ENCODE data around the gene LRTM2. TPM values are rescaled to one million over a fixed set of nuclear protein-coding genes. Genes with fewer than 3 reads are reported as not detected.

Gene LRTM2
- total RNA-seq, 1 experiment from 2014 or later: not detected

GRCh38 chr12:1842905-1843640 lies 22.7 kb downstream of the LRTM2 start:
- CTCF ChIA-PET: no interaction called here
- no TSS peak for BruUV-seq (replicated peaks)
- ATAC-seq (no peak), DNase-seq (ENCODE audit: low read depth, low spot score) (no peak)
- Histone ChIP-seq H3K27me3 (ENCODE audit: control insufficient read depth, insufficient read depth, low read length) (no peaks in the 10 kb centered on the region), H3K9me3 (ENCODE audit: control insufficient read depth, insufficient read depth, low read depth, low read length) (no peaks in the 10 kb centered on the region), H3K4me3 (ENCODE audit: low read depth in 2 of 2, low read length in 2 of 2) (no peak overlapping the region), H3K36me3 (ENCODE audit: control insufficient read depth, insufficient read depth, low read length) (no peaks in the 10 kb centered on the region), H3K4me1 (ENCODE audit: control insufficient read depth, insufficient read depth, low read length) (no peaks in the 10 kb centered on the region), H3K27ac (ENCODE audit: low read length) (no peak overlapping the region)
- intact Hi-C loops (cut with micrococcal nuclease; ENCODE audit: unreplicated experiment) (no loop called here), in situ Hi-C loops (cut with HindIII; ENCODE audit: low pct_unique_long_range_greater_than_20kb, low sequenced_read_pairs) (no loop called here)
- POLR2A ChIA-PET: no interaction called here
- TF ChIP-seq CTCF (IDR thresholded peaks at IDR 0.05) (no peak), TCF7L2 (IDR thresholded peaks at IDR 0.05; ENCODE audit: low read depth, low read length) (no peak), POLR2AphosphoS5 (IDR thresholded peaks at IDR 0.05; ENCODE audit: low read depth, low read length) (no peak), REST (IDR thresholded peaks at IDR 0.05; ENCODE audit: insufficient read depth in 1 of 2, low read depth in 2 of 2, low read length in 1 of 2) (no peak), SIN3A (IDR thresholded peaks at IDR 0.05; ENCODE audit: borderline replicate concordance, insufficient read depth, low read depth, low read length) (no peak)

GRCh38 chr12:1843641-1844005 lies 23.3 kb downstream of the LRTM2 start:
- no peaks in the 10 kb centered on the region for H3K27me3 ChIP-seq (ENCODE audit: control insufficient read depth, insufficient read depth, low read length)
- TF ChIP-seq SIN3A (IDR thresholded peaks at IDR 0.05; ENCODE audit: borderline replicate concordance, insufficient read depth, low read depth, low read length) (no peak), POLR2AphosphoS5 (IDR thresholded peaks at IDR 0.05; ENCODE audit: low read depth, low read length) (no peak), REST (IDR thresholded peaks at IDR 0.05; ENCODE audit: insufficient read depth in 1 of 2, low read depth in 2 of 2, low read length in 1 of 2) (no peak), TCF7L2 (IDR thresholded peaks at IDR 0.05; ENCODE audit: low read depth, low read length) (no peak), CTCF (IDR thresholded peaks at IDR 0.05) (no peak)
- H3K4me3 ChIP-seq (ENCODE audit: low read depth in 2 of 2, low read length in 2 of 2): no peak overlapping the region
- no peak for ATAC-seq
- no peaks in the 10 kb centered on the region for H3K36me3 ChIP-seq (ENCODE audit: control insufficient read depth, insufficient read depth, low read length)
- POLR2A ChIA-PET: no interaction called here
- no peaks in the 10 kb centered on the region for H3K4me1 ChIP-seq (ENCODE audit: control insufficient read depth, insufficient read depth, low read length)
- no peak for DNase-seq (ENCODE audit: low read depth, low spot score)
- BruUV-seq (replicated peaks): no TSS peak
- no peak overlapping the region for H3K27ac ChIP-seq (ENCODE audit: low read length)
- intact Hi-C loops (cut with micrococcal nuclease; ENCODE audit: unreplicated experiment): no loop called here
- CTCF ChIA-PET: no interaction called here
- in situ Hi-C loops (cut with HindIII; ENCODE audit: low pct_unique_long_range_greater_than_20kb, low sequenced_read_pairs): no loop called here
- no peaks in the 10 kb centered on the region for H3K9me3 ChIP-seq (ENCODE audit: control insufficient read depth, insufficient read depth, low read depth, low read length)
